Measurements from ENCODE around the gene TTC39C. TPM values are rescaled to one million over a fixed set of nuclear protein-coding genes. Genes with fewer than 3 reads are reported as not detected.

Gene TTC39C
- total and polyA plus RNA-seq, 2 of the 8 experiments (the other 6 are each of a cell fraction or from before 2014, with no cell fraction given) = 8.1 to 79.1 TPM

DNA sequence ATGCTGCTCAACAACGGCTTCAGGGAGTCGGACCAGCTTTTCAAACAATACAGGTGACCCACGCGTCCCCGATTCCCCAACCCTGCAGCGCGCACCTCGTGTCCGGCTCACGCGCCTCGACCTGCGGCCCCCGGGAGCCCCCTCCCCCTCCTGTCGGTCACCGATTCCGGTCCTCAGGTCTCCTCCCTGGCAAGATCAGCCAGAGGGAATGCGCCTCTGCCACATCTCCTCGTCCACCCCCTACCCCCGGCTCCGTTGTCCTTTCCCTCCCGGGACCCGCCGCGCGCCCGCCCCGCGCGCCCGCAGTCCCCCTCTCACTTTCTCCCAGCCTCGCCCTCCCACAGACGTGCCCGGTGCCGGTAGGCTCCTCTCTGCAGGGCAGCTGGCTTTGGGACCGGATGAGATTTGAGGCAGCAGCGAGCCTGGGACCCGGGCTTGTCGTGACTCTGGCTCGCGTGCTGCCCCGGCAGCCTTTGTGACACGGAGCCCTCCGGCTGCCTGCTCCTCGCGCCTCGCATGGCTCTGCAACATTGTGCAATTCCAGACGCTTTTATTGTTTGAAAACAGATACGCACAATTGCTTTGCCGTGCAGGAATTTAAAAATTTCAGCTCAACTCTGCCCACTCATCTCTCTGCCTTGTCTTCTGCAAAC, 558 bp downstream of the TTC39C start:
- peaks cover 7% of the 10 kb centered on the region for H3K23me2 ChIP-seq (ENCODE audit: low read depth, low read length)
- DNase-seq (ENCODE audit: low read depth in 1 of 2, low spot score in 2 of 2) = no peak
- no peak overlapping the region for H2BK120ac ChIP-seq (replicated peaks; ENCODE audit: low read depth, low read length)
- TF ChIP-seq SAP30 (IDR thresholded peaks at IDR 0.05; ENCODE audit: insufficient read depth, insufficient replicate concordance, low read length) (no peak), EGR1 (IDR thresholded peaks at IDR 0.05; ENCODE audit: borderline replicate concordance, low read depth, low read length) (no peak), JUN (IDR thresholded peaks at IDR 0.05; ENCODE audit: low read depth, low read length) (no peak), BACH1 (IDR thresholded peaks at IDR 0.05; ENCODE audit: low read length) (0 out of 2 replicates have a peak, but pooled peaks have one; percentile 19), KDM4A (IDR thresholded peaks at IDR 0.05; ENCODE audit: low read depth, low read length, severe bottlenecking) (peak; percentile 46), CHD1 (IDR thresholded peaks at IDR 0.05; ENCODE audit: low read depth, low read length) (no peak), RBBP5 (IDR thresholded peaks at IDR 0.05; ENCODE audit: borderline replicate concordance, low read depth, low read length) (peak; percentile 10; the same call in 1 of the 2 replicates), CEBPB (IDR thresholded peaks at IDR 0.05; ENCODE audit: low read depth, low read length) (peak; percentile 77), SP4 (IDR thresholded peaks at IDR 0.05; ENCODE audit: low read length) (no peak), TAF7 (optimal IDR thresholded peaks at IDR 0.05; ENCODE audit: borderline replicate concordance, low read depth, low read length) (no peak)
- TF ChIP-seq, protein P1, sequence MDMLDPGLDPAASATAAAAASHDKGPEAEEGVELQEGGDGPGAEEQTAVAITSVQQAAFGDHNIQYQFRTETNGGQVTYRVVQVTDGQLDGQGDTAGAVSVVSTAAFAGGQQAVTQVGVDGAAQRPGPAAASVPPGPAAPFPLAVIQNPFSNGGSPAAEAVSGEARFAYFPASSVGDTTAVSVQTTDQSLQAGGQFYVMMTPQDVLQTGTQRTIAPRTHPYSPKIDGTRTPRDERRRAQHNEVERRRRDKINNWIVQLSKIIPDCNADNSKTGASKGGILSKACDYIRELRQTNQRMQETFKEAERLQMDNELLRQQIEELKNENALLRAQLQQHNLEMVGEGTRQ (IDR thresholded peaks at IDR 0.05; ENCODE audit: low read length) = no peak
- H2BK20ac ChIP-seq (ENCODE audit: low read length) = no peak overlapping the region; the same call in 1 of the 2 replicates
- WGBS, 2 experiments (ENCODE audit: extremely low coverage in 1 of 2, insufficient coverage in 1 of 2, insufficient read length in 1 of 2, insufficient replicate concordance in 2 of 2, low coverage in 1 of 2, low lambda C conversion rate in 2 of 2, missing lambda C conversion rate in 1 of 2) = 3% methylated on average over 16 of the region's 50 CpGs; no CpG with 5 or more reads in 1 of the 2 experiments
- H3K27ac ChIP-seq (ENCODE audit: low read depth, low read length) = no peak overlapping the region; the same call in 1 of the 2 replicates
- H2BK5ac ChIP-seq (ENCODE audit: low read depth, low read length) = no peak overlapping the region
- H3K4me1 ChIP-seq (replicated peaks in 1 of 4; ENCODE audit: control insufficient read depth in 3 of 4, insufficient read depth in 4 of 4, low read length in 3 of 4) = peaks cover 8 to 25% (median 16%) of the 10 kb centered on the region in 4 experiments; a peak in 6 of 7 replicates
- H3K4me3 ChIP-seq (ENCODE audit: extremely low read depth in 1 of 4, insufficient read depth in 2 of 4, low read depth in 3 of 4, low read length in 4 of 4) = peak overlapping the region; percentile 67 to 94 (median 78)
- H4K5ac ChIP-seq (ENCODE audit: insufficient read length, low read depth, low read length) = no peak overlapping the region
- peak overlapping the region; percentile 23 for H4K91ac ChIP-seq (replicated peaks; ENCODE audit: insufficient read length, low read length)
- H2BK12ac ChIP-seq (ENCODE audit: low read depth, low read length) = no peak overlapping the region
- H4K20me1 ChIP-seq (replicated peaks in 1 of 2; ENCODE audit: control insufficient read depth in 1 of 2, insufficient read depth in 2 of 2, low read length in 2 of 2) = peaks cover 0 to 6% of the 10 kb centered on the region in 2 experiments
- H3K4me2 ChIP-seq (ENCODE audit: insufficient read depth in 1 of 2, low read depth in 2 of 2, low read length in 2 of 2) = peak overlapping the region; percentile 76 to 88
- peak overlapping the region; percentile 22; the same call in 1 of the 2 replicates for H2AFZ ChIP-seq (ENCODE audit: low read length)
- peak overlapping the region; percentile 30 to 74 (median 55); a peak in 6 of 7 replicates for H3K9ac ChIP-seq (replicated peaks in 1 of 4; ENCODE audit: extremely low read depth in 1 of 4, low read depth in 3 of 4, low read length in 3 of 4)
- H3K27me3 ChIP-seq (replicated peaks in 1 of 4; ENCODE audit: control insufficient read depth in 3 of 4, extremely low read depth in 1 of 4, insufficient read depth in 3 of 4, low read length in 3 of 4) = peaks cover 0 to 8% (median 2%) of the 10 kb centered on the region in 4 experiments; a peak in 1 of 7 replicates
- no peak for FAIRE-seq
- no peak overlapping the region for H3K23ac ChIP-seq (ENCODE audit: insufficient read length)
- no peaks in the 10 kb centered on the region for H3K9me3 ChIP-seq (ENCODE audit: insufficient read depth in 2 of 2, low read depth in 1 of 2, low read length in 1 of 2)
- H3K79me1 ChIP-seq (ENCODE audit: low read depth, low read length) = no peaks in the 10 kb centered on the region; the same call in 1 of the 2 replicates
- H3K79me2 ChIP-seq (ENCODE audit: control insufficient read depth in 1 of 2, insufficient read depth in 2 of 2, low read length in 2 of 2) = peaks cover 5 to 50% of the 10 kb centered on the region in 2 experiments
- H4K8ac ChIP-seq (ENCODE audit: extremely low read depth, insufficient read depth, low read length) = peak overlapping the region; percentile 84
- H3K4ac ChIP-seq (replicated peaks; ENCODE audit: insufficient read length, low read depth, low read length) = peak overlapping the region; percentile 48
- H3K56ac ChIP-seq (replicated peaks; ENCODE audit: insufficient read length, low read depth, low read length) = peak overlapping the region; percentile 47
- CTCF ChIA-PET (ENCODE audit: partially characterized antibody) = interaction anchor here (0.9 to 2.2 kb wide), 2 partner anchors 26 to 97 kb away, joined by 3 to 6 read pairs; no protein-coding TSS in a partner anchor
- H3K14ac ChIP-seq (ENCODE audit: insufficient read length) = no peak overlapping the region
- POLR2A ChIA-PET (ENCODE audit: partially characterized antibody) = interaction anchor here (1.3 to 3.2 kb wide), 4 partner anchors 13 to 64 kb away, joined by 4 to 12 read pairs (median 7); no protein-coding TSS in a partner anchor
- no peak overlapping the region; the same call in 1 of the 2 replicates for H2BK15ac ChIP-seq (ENCODE audit: low read length)
- no peak overlapping the region; the same call in 1 of the 2 replicates for H2AK5ac ChIP-seq (ENCODE audit: low read depth, low read length)
- H3K36me3 ChIP-seq (ENCODE audit: control insufficient read depth in 2 of 4, insufficient read depth in 4 of 4, low read length in 3 of 4) = no peaks in the 10 kb centered on the region
- peak overlapping the region; percentile 49 for H3K18ac ChIP-seq (ENCODE audit: extremely low read depth, low read length)

Measured in H1 (cell line).